ENCODE data around the gene AVPR1B. TPM values are rescaled to one million over a fixed set of nuclear protein-coding genes. Genes with fewer than 3 reads are reported as not detected.
A peak's percentile ranks its signal among the peaks of the same experiment; 100 is the strongest.

AVPR1B gene
- total and polyA plus RNA-seq, 4 donors: not detected

- peaks cover 0 to 4% (median 0%) of the 10 kb centered on the region in 5 donors for H3K4me1 ChIP-seq (ENCODE audit: control insufficient read depth in 5 of 5, insufficient read depth in 5 of 5, low read length in 5 of 5)
- no peak overlapping the region for H3K9ac ChIP-seq (ENCODE audit: insufficient read depth in 1 of 2, low read length in 2 of 2)
- peak overlapping the region in 1 of 2 donors; percentile 24 for H3K27ac ChIP-seq (ENCODE audit: low read depth in 1 of 2, low read length in 1 of 2)
- H3K4me3 ChIP-seq: no peak overlapping the region
- no peaks in the 10 kb centered on the region for H3K27me3 ChIP-seq (ENCODE audit: control insufficient read depth in 3 of 3, insufficient read depth in 3 of 3, low read length in 2 of 3)
- TF ChIP-seq CTCF (IDR thresholded peaks at IDR 0.05; ENCODE audit: control extremely low read depth, extremely low read depth): peak; percentile 88
- ATAC-seq (ENCODE audit: insufficient read depth, low FRiP score): peak; percentile 86
- DNase-seq: peak; percentile 88 to 90 (median 90)
- 39 to 45% methylated on average over 8 of the region's 8 CpGs for WGBS, 2 donors
- H3K36me3 ChIP-seq (ENCODE audit: control insufficient read depth in 4 of 4, insufficient read depth in 4 of 4, low read length in 4 of 4): no peaks in the 10 kb centered on the region
- H3K9me3 ChIP-seq (ENCODE audit: control insufficient read depth in 4 of 4, insufficient read depth in 3 of 4, low read length in 3 of 4): no peaks in the 10 kb centered on the region
Measured at GRCh38 chr1:206106328-206107167, 10.6 kb downstream of the AVPR1B start.

- Histone ChIP-seq H3K27me3 (ENCODE audit: control insufficient read depth in 3 of 3, insufficient read depth in 3 of 3, low read length in 2 of 3) (no peaks in the 10 kb centered on the region), H3K36me3 (ENCODE audit: control insufficient read depth in 4 of 4, insufficient read depth in 4 of 4, low read length in 4 of 4) (no peaks in the 10 kb centered on the region), H3K4me1 (ENCODE audit: control insufficient read depth in 5 of 5, insufficient read depth in 5 of 5, low read length in 5 of 5) (peaks cover 0 to 4% (median 0%) of the 10 kb centered on the region in 5 donors), H3K9me3 (ENCODE audit: control insufficient read depth in 4 of 4, insufficient read depth in 3 of 4, low read length in 3 of 4) (no peaks in the 10 kb centered on the region), H3K9ac (ENCODE audit: insufficient read depth in 1 of 2, low read length in 2 of 2) (no peak overlapping the region), H3K4me3 (no peak overlapping the region), H3K27ac (ENCODE audit: low read depth in 1 of 2, low read length in 1 of 2) (no peak overlapping the region)
- 86 to 87% methylated on average over 4 of the region's 4 CpGs for WGBS, 2 donors
- DNase-seq: no peak
- no peak for ATAC-seq (ENCODE audit: insufficient read depth, low FRiP score)
- TF ChIP-seq CTCF (IDR thresholded peaks at IDR 0.05; ENCODE audit: control extremely low read depth, extremely low read depth): no peak
Measured at GRCh38 chr1:206105464-206105995, 11.7 kb downstream of the AVPR1B start.

- no peaks in the 10 kb centered on the region for H3K36me3 ChIP-seq (ENCODE audit: control insufficient read depth in 4 of 4, insufficient read depth in 4 of 4, low read length in 4 of 4)
- no peak for TF ChIP-seq CTCF (IDR thresholded peaks at IDR 0.05; ENCODE audit: control extremely low read depth, extremely low read depth)
- no peaks in the 10 kb centered on the region for H3K9me3 ChIP-seq (ENCODE audit: control insufficient read depth in 4 of 4, insufficient read depth in 3 of 4, low read length in 3 of 4)
- no peak for DNase-seq
- no peak for ATAC-seq (ENCODE audit: insufficient read depth, low FRiP score)
- H3K4me1 ChIP-seq (ENCODE audit: control insufficient read depth in 5 of 5, insufficient read depth in 5 of 5, low read length in 5 of 5): peaks cover 0 to 4% (median 0%) of the 10 kb centered on the region in 5 donors
- WGBS, 2 donors: 94% methylated on average over 10 of the region's 10 CpGs
- H3K9ac ChIP-seq (ENCODE audit: insufficient read depth in 1 of 2, low read length in 2 of 2): no peak overlapping the region
- no peak overlapping the region for H3K27ac ChIP-seq (ENCODE audit: low read depth in 1 of 2, low read length in 1 of 2)
- H3K4me3 ChIP-seq: no peak overlapping the region
- H3K27me3 ChIP-seq (ENCODE audit: control insufficient read depth in 3 of 3, insufficient read depth in 3 of 3, low read length in 2 of 3): no peaks in the 10 kb centered on the region
Measured at GRCh38 chr1:206103979-206104378, 13.2 kb downstream of the AVPR1B start.
